ENCODE data around the gene FGFRL1.

DNA sequence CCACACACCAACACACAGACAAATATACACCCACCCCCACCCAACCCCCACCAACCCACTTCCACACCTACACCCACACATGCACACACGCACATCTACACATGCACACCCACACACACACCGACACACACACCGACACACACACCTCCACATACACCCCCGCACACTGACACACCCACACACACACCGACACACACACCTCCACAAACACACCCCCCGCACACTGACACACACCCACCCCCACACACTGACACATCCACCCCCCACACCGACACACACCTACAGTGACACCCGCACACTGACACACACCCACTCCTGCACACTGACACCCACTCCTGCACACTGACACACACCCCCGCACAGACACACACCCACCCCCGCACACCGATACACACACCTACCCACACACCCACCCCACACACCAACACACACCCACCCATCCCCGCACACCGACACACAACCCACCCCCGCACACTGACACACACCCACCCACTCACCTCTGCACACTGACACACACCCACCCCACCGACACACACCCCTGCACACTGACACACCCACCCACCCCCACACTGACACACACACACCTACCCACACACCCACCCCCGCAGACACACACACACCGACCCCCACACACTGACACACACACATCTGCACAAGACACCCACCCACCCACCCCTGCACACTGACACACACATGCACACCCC is 31.1 kb downstream of the FGFRL1 start:
- TF ChIP-seq EZH2 (IDR thresholded peaks at IDR 0.05; ENCODE audit: insufficient read depth, poor library complexity, severe bottlenecking) (no peak), EZH2phosphoT487 (IDR thresholded peaks at IDR 0.05; ENCODE audit: insufficient read depth, low read depth) (no peak)

All from GM23248 (cell line).